Coronary artery (tissue), 2 donors: ENCODE data around the gene TNFAIP8.

Source experiments
- DNase-seq: peaks from one replicate; pipeline ENCODE4 v3.0.0-alpha.2; 2017; ENCODE audit warnings: low spot score
- H3K27ac ChIP-seq, 2 donors: fragments of 200-600 bp; sonication (generic); one replicate each; pipeline ENCODE4 v1.5.1; 2016 to 2019
- H3K4me3 ChIP-seq: fragments of 200-600 bp; sonication (generic); 2 replicates; pipeline ENCODE4 v1.5.1; 2016; ENCODE audit warnings: mild to moderate bottlenecking, moderate library complexity
- CTCF ChIP-seq: fragments of 200-600 bp; sonication (generic); IDR thresholded peaks from one replicate; pipeline ENCODE4 v1.5.1; 2019; ENCODE audit warnings: antibody characterized with exemption

TNFAIP8 gene

GRCh38 chr5:119344231-119344630, 11.6 kb upstream of the TNFAIP8 start:
- H3K27ac ChIP-seq: no peak overlapping the region
- TF ChIP-seq CTCF: no peak

GRCh38 chr5:119345861-119346260, 10.0 kb upstream of the TNFAIP8 start:
- no peak overlapping the region for H3K27ac ChIP-seq
- DNase-seq: no peak
- no peak overlapping the region for H3K4me3 ChIP-seq
- no peak for TF ChIP-seq CTCF

More at GRCh38 chr5:119344231-119344630, 11.6 kb upstream of the TNFAIP8 start:
- no peak overlapping the region for H3K4me3 ChIP-seq
- no peak for DNase-seq

GRCh38 chr5:119346394-119346793, 9.4 kb upstream of the TNFAIP8 start:
- H3K27ac ChIP-seq: no peak overlapping the region
- no peak overlapping the region for H3K4me3 ChIP-seq
- no peak for DNase-seq
- no peak for TF ChIP-seq CTCF

- H3K27ac ChIP-seq: no peak overlapping the region
- no peak for TF ChIP-seq CTCF
- no peak for DNase-seq
- no peak overlapping the region for H3K4me3 ChIP-seq
These were observed 8.2 kb upstream of the TNFAIP8 start for GRCh38 chr5:119347574-119347973.

GRCh38 chr5:119347991-119348390, 7.8 kb upstream of the TNFAIP8 start:
- Histone ChIP-seq H3K4me3 (no peak overlapping the region), H3K27ac (no peak overlapping the region)
- TF ChIP-seq CTCF: no peak
- no peak for DNase-seq

- Histone ChIP-seq H3K4me3 (no peak overlapping the region), H3K27ac (no peak overlapping the region)
- no peak for TF ChIP-seq CTCF
- no peak for DNase-seq
These were observed 2.6 kb upstream of the TNFAIP8 start for GRCh38 chr5:119353213-119353612.

GRCh38 chr5:119353686-119354366, 2.0 kb upstream of the TNFAIP8 start:
- Histone ChIP-seq H3K4me3 (no peak overlapping the region), H3K27ac (no peak overlapping the region)
- no peak for TF ChIP-seq CTCF
- DNase-seq: no peak
